Liver (tissue), 9 donors: ENCODE measurements around the gene CHADL. TPM values are rescaled to one million over a fixed set of nuclear protein-coding genes. Genes with fewer than 3 reads are reported as not detected.

Experiments used
- DNase-seq: peaks from one replicate; pipeline ENCODE4 v3.0.0-alpha.2; 2017; ENCODE audit warnings: low spot score
- H3K27ac ChIP-seq, 2 donors: one replicate each; pipeline ENCODE4 v1.7.0; 2013; ENCODE audit warnings: inconsistent platforms in 2 of 2, low read length in 2 of 2, control low read depth in 1 of 2, low read depth in 1 of 2, mild to moderate bottlenecking in 1 of 2
- H3K27me3 ChIP-seq, 4 donors: one replicate each; pipeline versions ENCODE4 v1.6.1 to v1.7.0; 2013; ENCODE audit warnings: low read length in 3 of 4, inconsistent platforms in 1 of 4, mild to moderate bottlenecking in 1 of 4, moderate library complexity in 1 of 4; ENCODE audit not compliant: control insufficient read depth in 4 of 4, insufficient read depth in 4 of 4
- H3K36me3 ChIP-seq, 4 donors: one replicate each; pipeline versions ENCODE4 v1.6.1 to v1.7.0; 2013; ENCODE audit warnings: low read length in 3 of 4, mild to moderate bottlenecking in 3 of 4, low read depth in 1 of 4, moderate library complexity in 1 of 4; ENCODE audit not compliant: control insufficient read depth in 4 of 4, insufficient read depth in 3 of 4
- H3K4me1 ChIP-seq, 4 donors: one replicate each; pipeline versions ENCODE4 v1.6.1 to v1.7.0; 2013; ENCODE audit warnings: low read length in 3 of 4, mild to moderate bottlenecking in 3 of 4, moderate library complexity in 1 of 4; ENCODE audit not compliant: control insufficient read depth in 4 of 4, insufficient read depth in 4 of 4
- H3K4me3 ChIP-seq, 3 donors: one replicate each; pipeline versions ENCODE4 v1.6.1 to v1.7.0; 2013; ENCODE audit warnings: low read length in 3 of 3, control low read depth in 1 of 3, low read depth in 1 of 3, mild to moderate bottlenecking in 1 of 3
- H3K9ac ChIP-seq, 2 donors: one replicate each; pipeline ENCODE4 v1.7.0; 2013; ENCODE audit warnings: low read length in 2 of 2, mild to moderate bottlenecking in 2 of 2, moderate library complexity in 2 of 2, control low read depth in 1 of 2, low read depth in 1 of 2
- H3K9me3 ChIP-seq, 4 donors: one replicate each; pipeline versions ENCODE4 v1.6.1 to v1.7.0; 2013; ENCODE audit warnings: low read length in 3 of 4; ENCODE audit not compliant: control insufficient read depth in 4 of 4
- EGR1 ChIP-seq, 2 donors: IDR thresholded peaks; 2 replicates each; pipeline ENCODE4 v1.6.1; 2016 to 2018; ENCODE audit warnings: antibody characterized with exemption in 2 of 2, low read depth in 2 of 2
- FOXA1 ChIP-seq: IDR thresholded peaks from 2 replicates; pipeline ENCODE4 v1.6.1; 2016; ENCODE audit warnings: antibody characterized with exemption
- FOXA2 ChIP-seq: IDR thresholded peaks from 2 replicates; pipeline ENCODE4 v1.6.1; 2016; ENCODE audit warnings: antibody characterized with exemption
- GABPA ChIP-seq, 2 donors: IDR thresholded peaks in 1 of 2; conservative IDR thresholded peaks in 1 of 2; 2 replicates each; pipeline ENCODE4 v1.6.1; 2016; ENCODE audit warnings: antibody characterized with exemption in 2 of 2, mild to moderate bottlenecking in 1 of 2, moderate library complexity in 1 of 2
- HNF4A ChIP-seq, 2 donors: conservative IDR thresholded peaks; 2 replicates each; pipeline ENCODE4 v1.6.1; 2016; ENCODE audit warnings: antibody characterized with exemption in 2 of 2, mild to moderate bottlenecking in 2 of 2
- HNF4G ChIP-seq: IDR thresholded peaks from 2 replicates; pipeline ENCODE4 v1.6.1; 2016; ENCODE audit warnings: antibody characterized with exemption
- NR2F2 ChIP-seq: IDR thresholded peaks from 2 replicates; pipeline ENCODE4 v1.6.1; 2016; ENCODE audit warnings: antibody characterized with exemption
- RAD21 ChIP-seq, 2 donors: IDR thresholded peaks; 2 replicates each; pipeline ENCODE4 v1.6.1; 2016; ENCODE audit warnings: antibody characterized with exemption in 2 of 2, mild to moderate bottlenecking in 2 of 2
- RXRA ChIP-seq, 2 donors: IDR thresholded peaks; 2 replicates each; pipeline ENCODE4 v1.6.1; 2017 to 2018; ENCODE audit warnings: antibody characterized with exemption in 2 of 2, mild to moderate bottlenecking in 1 of 2
- TAF1 ChIP-seq: conservative IDR thresholded peaks from 2 replicates; pipeline ENCODE4 v1.6.1; 2016; ENCODE audit warnings: antibody characterized with exemption, mild to moderate bottlenecking
- WGBS: extraction: QIAGEN DNeasy Blood & Tissue Kit; methylation state at CpG from one replicate; pipeline ENCODE4 v1.1.7; 2013; 5-methylcytosine and 5-hydroxymethylcytosine counted together
- polyA plus RNA-seq, 2 donors: library from polyadenylated mRNA; stranded (reverse) in 1 of 2; unstranded in 1 of 2; fragments of 200-250 nt in 1 of 2; fragments of >200 nt in 1 of 2; fragmentation: Nextera tagmentation in 1 of 2; extraction: Ambion mirVana in 1 of 2; gene quantifications; one replicate each; pipeline versions ENCODE4 v1.2.1 to v1.2.3, GENCODE V29; 2013 to 2015
- total RNA-seq, 2 donors: library from RNA; depleted of rRNA; stranded (reverse); fragments of >200 nt; gene quantifications; one replicate each; pipeline ENCODE4 v1.2.3, GENCODE V29; 2014
- TF ChIP-seq, protein P1 (sequence below): IDR thresholded peaks from 2 replicates; pipeline ENCODE4 v1.6.1; 2016; ENCODE audit warnings: antibody characterized with exemption
- TF ChIP-seq, protein P2 (sequence below): IDR thresholded peaks from 2 replicates; pipeline ENCODE4 v1.6.1; 2016; ENCODE audit warnings: antibody characterized with exemption
- TF ChIP-seq, protein P3 (sequence below): fragments of 150-350 bp; IDR thresholded peaks from 2 replicates; pipeline ENCODE4 v1.5.1; 2017; ENCODE audit warnings: improper control_type of control experiment, low read depth, low read length; ENCODE audit not compliant: missing input control
- TF ChIP-seq, protein P4 (sequence below): IDR thresholded peaks from 2 replicates; pipeline ENCODE4 v1.6.1; 2016; ENCODE audit warnings: antibody characterized with exemption, mild to moderate bottlenecking
- donor health status: healthy.
- donor health status: healthy.
- donor health status: healthy.
- donor health status: healthy.
- donor health status: healthy.

Gene CHADL
- total and polyA plus RNA-seq, 4 donors, result 0.51 to 1.0 (median 0.62) TPM

DNA sequence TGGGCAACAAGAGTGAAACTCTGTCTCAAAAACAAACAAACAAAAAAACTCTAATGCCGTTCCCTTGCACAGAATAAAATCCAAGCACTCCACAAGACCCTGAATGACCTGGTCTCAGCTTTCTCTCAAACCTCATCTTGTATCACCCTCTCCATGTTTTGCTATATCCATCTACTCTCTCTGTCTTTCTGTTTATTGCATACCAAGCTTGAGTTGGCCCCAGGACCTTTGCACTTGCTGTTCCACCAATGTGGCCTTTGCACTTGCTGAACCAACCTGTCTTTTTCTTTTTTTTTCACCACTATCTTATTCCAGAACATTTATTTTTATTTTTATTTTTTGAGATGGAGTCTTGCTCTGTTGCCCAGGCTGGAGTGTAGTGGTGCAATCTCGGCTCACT, 37.6 kb downstream of the CHADL start:
- WGBS, result 87% methylated on average over 2 of the region's 2 CpGs
- Histone ChIP-seq H3K4me1 (peaks cover 3 to 21% (median 12%) of the 10 kb centered on the region in 4 donors), H3K4me3 (no peak overlapping the region), H3K36me3 (no peaks in the 10 kb centered on the region), H3K9ac (no peak overlapping the region), H3K27me3 (no peaks in the 10 kb centered on the region), H3K27ac (no peak overlapping the region), H3K9me3 (no peaks in the 10 kb centered on the region)
- DNase-seq, result no peak
- TF ChIP-seq FOXA1 (no peak), HNF4G (no peak), RAD21 (IDR thresholded peaks at IDR 0.05) (no peak), HNF4A (conservative IDR thresholded peaks at IDR 0.05) (no peak)
- TF ChIP-seq, protein P1, sequence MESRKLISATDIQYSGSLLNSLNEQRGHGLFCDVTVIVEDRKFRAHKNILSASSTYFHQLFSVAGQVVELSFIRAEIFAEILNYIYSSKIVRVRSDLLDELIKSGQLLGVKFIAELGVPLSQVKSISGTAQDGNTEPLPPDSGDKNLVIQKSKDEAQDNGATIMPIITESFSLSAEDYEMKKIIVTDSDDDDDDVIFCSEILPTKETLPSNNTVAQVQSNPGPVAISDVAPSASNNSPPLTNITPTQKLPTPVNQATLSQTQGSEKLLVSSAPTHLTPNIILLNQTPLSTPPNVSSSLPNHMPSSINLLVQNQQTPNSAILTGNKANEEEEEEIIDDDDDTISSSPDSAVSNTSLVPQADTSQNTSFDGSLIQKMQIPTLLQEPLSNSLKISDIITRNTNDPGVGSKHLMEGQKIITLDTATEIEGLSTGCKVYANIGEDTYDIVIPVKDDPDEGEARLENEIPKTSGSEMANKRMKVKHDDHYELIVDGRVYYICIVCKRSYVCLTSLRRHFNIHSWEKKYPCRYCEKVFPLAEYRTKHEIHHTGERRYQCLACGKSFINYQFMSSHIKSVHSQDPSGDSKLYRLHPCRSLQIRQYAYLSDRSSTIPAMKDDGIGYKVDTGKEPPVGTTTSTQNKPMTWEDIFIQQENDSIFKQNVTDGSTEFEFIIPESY, result no peak
- TF ChIP-seq, protein P2, sequence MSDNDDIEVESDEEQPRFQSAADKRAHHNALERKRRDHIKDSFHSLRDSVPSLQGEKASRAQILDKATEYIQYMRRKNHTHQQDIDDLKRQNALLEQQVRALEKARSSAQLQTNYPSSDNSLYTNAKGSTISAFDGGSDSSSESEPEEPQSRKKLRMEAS, result no peak

DNA sequence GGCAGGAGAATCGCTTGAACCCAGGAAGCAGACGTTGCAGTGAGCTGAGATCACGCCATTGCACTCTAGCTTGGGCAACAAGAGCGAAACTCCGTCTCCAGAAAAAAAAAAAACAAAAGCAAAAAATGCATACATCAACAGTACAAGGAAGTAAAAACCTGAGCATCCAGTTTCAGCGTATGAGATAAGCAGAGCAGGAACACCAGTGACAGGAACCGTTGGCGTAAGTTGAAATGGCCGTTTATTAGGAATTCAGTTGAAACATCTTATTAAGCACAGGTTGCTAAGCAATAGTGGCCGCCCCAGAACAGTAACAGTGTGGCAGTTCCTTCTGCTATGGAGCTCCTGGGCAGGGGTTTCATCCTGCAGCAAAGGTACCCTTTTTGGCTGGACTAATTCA, 39.6 kb downstream of the CHADL start:
- no peak overlapping the region for H3K27ac ChIP-seq

More for the DNA sequence above, 39.6 kb downstream of the CHADL start:
- no peak for DNase-seq
- Histone ChIP-seq H3K4me3 (no peak overlapping the region), H3K4me1 (peaks cover 7 to 32% (median 25%) of the 10 kb centered on the region in 4 donors), H3K36me3 (no peaks in the 10 kb centered on the region), H3K9ac (no peak overlapping the region), H3K27me3 (no peaks in the 10 kb centered on the region), H3K9me3 (no peaks in the 10 kb centered on the region)
- TF ChIP-seq, protein P3, sequence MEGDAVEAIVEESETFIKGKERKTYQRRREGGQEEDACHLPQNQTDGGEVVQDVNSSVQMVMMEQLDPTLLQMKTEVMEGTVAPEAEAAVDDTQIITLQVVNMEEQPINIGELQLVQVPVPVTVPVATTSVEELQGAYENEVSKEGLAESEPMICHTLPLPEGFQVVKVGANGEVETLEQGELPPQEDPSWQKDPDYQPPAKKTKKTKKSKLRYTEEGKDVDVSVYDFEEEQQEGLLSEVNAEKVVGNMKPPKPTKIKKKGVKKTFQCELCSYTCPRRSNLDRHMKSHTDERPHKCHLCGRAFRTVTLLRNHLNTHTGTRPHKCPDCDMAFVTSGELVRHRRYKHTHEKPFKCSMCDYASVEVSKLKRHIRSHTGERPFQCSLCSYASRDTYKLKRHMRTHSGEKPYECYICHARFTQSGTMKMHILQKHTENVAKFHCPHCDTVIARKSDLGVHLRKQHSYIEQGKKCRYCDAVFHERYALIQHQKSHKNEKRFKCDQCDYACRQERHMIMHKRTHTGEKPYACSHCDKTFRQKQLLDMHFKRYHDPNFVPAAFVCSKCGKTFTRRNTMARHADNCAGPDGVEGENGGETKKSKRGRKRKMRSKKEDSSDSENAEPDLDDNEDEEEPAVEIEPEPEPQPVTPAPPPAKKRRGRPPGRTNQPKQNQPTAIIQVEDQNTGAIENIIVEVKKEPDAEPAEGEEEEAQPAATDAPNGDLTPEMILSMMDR, result no peak
- no peak for TF ChIP-seq EGR1 (IDR thresholded peaks at IDR 0.05; ENCODE audit: low read depth in 2 of 2)
- TF ChIP-seq GABPA (IDR thresholded peaks at IDR 0.05 in 1 of 2, conservative IDR thresholded peaks at IDR 0.05 in 1 of 2), result no peak
- no peak for TF ChIP-seq TAF1
- TF ChIP-seq FOXA1, result no peak
- TF ChIP-seq, protein P4, sequence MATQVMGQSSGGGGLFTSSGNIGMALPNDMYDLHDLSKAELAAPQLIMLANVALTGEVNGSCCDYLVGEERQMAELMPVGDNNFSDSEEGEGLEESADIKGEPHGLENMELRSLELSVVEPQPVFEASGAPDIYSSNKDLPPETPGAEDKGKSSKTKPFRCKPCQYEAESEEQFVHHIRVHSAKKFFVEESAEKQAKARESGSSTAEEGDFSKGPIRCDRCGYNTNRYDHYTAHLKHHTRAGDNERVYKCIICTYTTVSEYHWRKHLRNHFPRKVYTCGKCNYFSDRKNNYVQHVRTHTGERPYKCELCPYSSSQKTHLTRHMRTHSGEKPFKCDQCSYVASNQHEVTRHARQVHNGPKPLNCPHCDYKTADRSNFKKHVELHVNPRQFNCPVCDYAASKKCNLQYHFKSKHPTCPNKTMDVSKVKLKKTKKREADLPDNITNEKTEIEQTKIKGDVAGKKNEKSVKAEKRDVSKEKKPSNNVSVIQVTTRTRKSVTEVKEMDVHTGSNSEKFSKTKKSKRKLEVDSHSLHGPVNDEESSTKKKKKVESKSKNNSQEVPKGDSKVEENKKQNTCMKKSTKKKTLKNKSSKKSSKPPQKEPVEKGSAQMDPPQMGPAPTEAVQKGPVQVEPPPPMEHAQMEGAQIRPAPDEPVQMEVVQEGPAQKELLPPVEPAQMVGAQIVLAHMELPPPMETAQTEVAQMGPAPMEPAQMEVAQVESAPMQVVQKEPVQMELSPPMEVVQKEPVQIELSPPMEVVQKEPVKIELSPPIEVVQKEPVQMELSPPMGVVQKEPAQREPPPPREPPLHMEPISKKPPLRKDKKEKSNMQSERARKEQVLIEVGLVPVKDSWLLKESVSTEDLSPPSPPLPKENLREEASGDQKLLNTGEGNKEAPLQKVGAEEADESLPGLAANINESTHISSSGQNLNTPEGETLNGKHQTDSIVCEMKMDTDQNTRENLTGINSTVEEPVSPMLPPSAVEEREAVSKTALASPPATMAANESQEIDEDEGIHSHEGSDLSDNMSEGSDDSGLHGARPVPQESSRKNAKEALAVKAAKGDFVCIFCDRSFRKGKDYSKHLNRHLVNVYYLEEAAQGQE, result no peak
- TF ChIP-seq FOXA2, result no peak
- TF ChIP-seq, protein P2, result no peak
- TF ChIP-seq RXRA (IDR thresholded peaks at IDR 0.05), result no peak
- no peak for TF ChIP-seq NR2F2
- TF ChIP-seq HNF4G, result no peak
- WGBS, result 63% methylated on average over 10 of the region's 10 CpGs
